GM12892 (cell line): ENCODE measurements around the gene TBL1XR1.
"Not testable (repeated sequence)": the region's sequence is repeated elsewhere in the genome, so short reads cannot be mapped to it uniquely, and the experiment has no call there.

Experiments
- POLR2A ChIP-seq: IDR thresholded peaks from 2 replicates; pipeline ENCODE4 v1.6.1; 2011; ENCODE audit warnings: low read depth, low read length, control low read depth
- POLR2AphosphoS5 ChIP-seq: IDR thresholded peaks from 2 replicates; pipeline ENCODE4 v1.6.1; 2011; ENCODE audit warnings: low read depth, low read length, control low read depth

GRCh38 chr3:177190184-177190583, 7.1 kb downstream of the TBL1XR1 start:
- TF ChIP-seq POLR2AphosphoS5, POLR2A: not testable (repeated sequence)
